Endothelial cell of umbilical vein (primary cell): ENCODE results near the gene INSRR.

Experiments used
- FOS ChIP-seq: IDR thresholded peaks from 2 replicates; pipeline ENCODE4 v1.6.1; 2011; ENCODE audit warnings: mild to moderate bottlenecking, low read length, moderate library complexity, borderline replicate concordance; ENCODE audit not compliant: insufficient read depth
- POLR2AphosphoS5 ChIP-seq: IDR thresholded peaks from 2 replicates; pipeline ENCODE4 v1.6.1; 2012; ENCODE audit warnings: low read depth, mild to moderate bottlenecking, control low read depth, low read length, moderate library complexity; ENCODE audit not compliant: insufficient read depth
- TF ChIP-seq, protein P1 (sequence below), 2 donors: IDR thresholded peaks; 1 replicate in 1 of 2; 2 replicates in 1 of 2; pipeline ENCODE4 v1.5.1; 2011; ENCODE audit warnings: low read length in 2 of 2, mild to moderate bottlenecking in 2 of 2, moderate library complexity in 2 of 2, control low read depth in 1 of 2, inconsistent platforms in 1 of 2, low read depth in 1 of 2; ENCODE audit not compliant: insufficient read depth in 1 of 2; ENCODE audit errors: extremely low read depth in 1 of 2

DNA sequence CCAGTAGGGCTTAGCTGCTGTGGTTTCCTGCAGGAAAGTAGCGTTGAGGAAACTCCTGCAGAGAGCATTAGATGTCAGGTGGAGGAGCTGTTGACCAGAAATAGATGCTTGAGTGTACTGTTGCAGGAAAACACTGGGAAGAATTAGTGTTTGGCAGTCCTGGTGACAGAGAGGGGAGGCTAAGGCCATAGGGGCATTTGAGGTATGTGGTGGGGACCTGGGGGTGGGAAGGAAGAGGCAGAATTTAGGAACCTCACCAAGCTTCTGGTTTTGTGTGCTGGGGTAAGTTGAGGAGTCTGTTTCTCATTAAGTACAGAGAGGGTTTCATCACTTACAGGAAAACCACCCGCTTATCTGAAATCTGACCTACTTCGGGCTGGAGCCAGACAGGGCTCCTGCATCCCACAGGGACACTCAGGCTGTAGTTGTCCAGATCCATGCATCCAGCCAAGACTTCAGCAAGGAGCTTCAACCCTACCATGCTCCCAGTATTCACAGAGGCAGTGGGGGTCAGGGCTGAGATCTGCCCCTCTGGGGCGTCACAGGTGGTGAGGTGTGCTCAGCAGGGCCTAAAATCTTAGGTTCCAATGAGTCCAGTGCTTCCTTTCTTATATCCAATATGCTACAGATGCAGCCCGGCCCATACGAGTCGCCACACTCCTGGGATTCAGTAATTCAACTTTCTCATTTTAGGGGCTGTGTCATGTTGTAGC is 57.4 kb downstream of the INSRR start:
- TF ChIP-seq, protein P1, sequence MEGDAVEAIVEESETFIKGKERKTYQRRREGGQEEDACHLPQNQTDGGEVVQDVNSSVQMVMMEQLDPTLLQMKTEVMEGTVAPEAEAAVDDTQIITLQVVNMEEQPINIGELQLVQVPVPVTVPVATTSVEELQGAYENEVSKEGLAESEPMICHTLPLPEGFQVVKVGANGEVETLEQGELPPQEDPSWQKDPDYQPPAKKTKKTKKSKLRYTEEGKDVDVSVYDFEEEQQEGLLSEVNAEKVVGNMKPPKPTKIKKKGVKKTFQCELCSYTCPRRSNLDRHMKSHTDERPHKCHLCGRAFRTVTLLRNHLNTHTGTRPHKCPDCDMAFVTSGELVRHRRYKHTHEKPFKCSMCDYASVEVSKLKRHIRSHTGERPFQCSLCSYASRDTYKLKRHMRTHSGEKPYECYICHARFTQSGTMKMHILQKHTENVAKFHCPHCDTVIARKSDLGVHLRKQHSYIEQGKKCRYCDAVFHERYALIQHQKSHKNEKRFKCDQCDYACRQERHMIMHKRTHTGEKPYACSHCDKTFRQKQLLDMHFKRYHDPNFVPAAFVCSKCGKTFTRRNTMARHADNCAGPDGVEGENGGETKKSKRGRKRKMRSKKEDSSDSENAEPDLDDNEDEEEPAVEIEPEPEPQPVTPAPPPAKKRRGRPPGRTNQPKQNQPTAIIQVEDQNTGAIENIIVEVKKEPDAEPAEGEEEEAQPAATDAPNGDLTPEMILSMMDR (IDR thresholded peaks at IDR 0.05; ENCODE audit: extremely low read depth in 1 of 2, insufficient read depth in 1 of 2, low read depth in 1 of 2, low read length in 2 of 2): no peak
- TF ChIP-seq FOS (no peak), POLR2AphosphoS5 (no peak)
